Measurements from ENCODE around the gene TPCN2.
A peak's percentile ranks its signal among the peaks of the same experiment; 100 is the strongest.

TPCN2 gene

GRCh38 chr11:69010964-69011623 is 37.6 kb upstream of the TPCN2 start:
- peak; percentile 86 for DNase-seq

- DNase-seq: no peak
These were observed 37.1 kb upstream of the TPCN2 start for GRCh38 chr11:69011624-69012091.

- DNase-seq: no peak
These were observed 36.4 kb upstream of the TPCN2 start for GRCh38 chr11:69012092-69013008.

- DNase-seq: peak; percentile 50
These were observed 35.5 kb upstream of the TPCN2 start, which contains the start of gene MRGPRF for GRCh38 chr11:69013009-69013951. Gene MRGPRF, minus strand, starts transcription at chr11:69013246. Its CDS starts 3,345 bp downstream, at chr11:69009901.

GRCh38 chr11:69014084-69014851 is 34.5 kb upstream of the TPCN2 start:
- peak; percentile 71 for DNase-seq

- DNase-seq: no peak
These were observed 33.7 kb upstream of the TPCN2 start for GRCh38 chr11:69014898-69015549.

- DNase-seq: no peak
These were observed 30.8 kb upstream of the TPCN2 start for GRCh38 chr11:69017951-69018350.

GRCh38 chr11:69018924-69019323 is 29.8 kb upstream of the TPCN2 start:
- no peak for DNase-seq

GRCh38 chr11:69022260-69022659 is 26.5 kb upstream of the TPCN2 start:
- DNase-seq: no peak

GRCh38 chr11:69024509-69024908 is 24.2 kb upstream of the TPCN2 start:
- no peak for DNase-seq

- DNase-seq: no peak
These were observed 20.9 kb upstream of the TPCN2 start for GRCh38 chr11:69027704-69028372.

GRCh38 chr11:69030301-69030700 is 18.4 kb upstream of the TPCN2 start:
- no peak for DNase-seq

GRCh38 chr11:69032833-69033232 is 15.9 kb upstream of the TPCN2 start:
- no peak for DNase-seq

- DNase-seq: no peak
These were observed 15.3 kb upstream of the TPCN2 start for GRCh38 chr11:69033431-69033830.

GRCh38 chr11:69034123-69034867 is 14.4 kb upstream of the TPCN2 start:
- no peak for DNase-seq

- no peak for DNase-seq
These were observed 13.4 kb upstream of the TPCN2 start for GRCh38 chr11:69035150-69035945.

- DNase-seq: no peak
These were observed 12.8 kb upstream of the TPCN2 start for GRCh38 chr11:69035946-69036340.

GRCh38 chr11:69037074-69037473 is 11.7 kb upstream of the TPCN2 start:
- no peak for DNase-seq

- no peak for DNase-seq
These were observed 11.2 kb upstream of the TPCN2 start for GRCh38 chr11:69037544-69037943.

All from retina (tissue), 1 donor.